Raji (cell line): ENCODE data around the gene SLC35B2.

Experiments
- POLR2A ChIP-seq: IDR thresholded peaks from 2 replicates; pipeline ENCODE4 v1.6.1; 2011; ENCODE audit warnings: low read depth, low read length, control low read depth; ENCODE audit not compliant: insufficient read depth

SLC35B2 gene

DNA sequence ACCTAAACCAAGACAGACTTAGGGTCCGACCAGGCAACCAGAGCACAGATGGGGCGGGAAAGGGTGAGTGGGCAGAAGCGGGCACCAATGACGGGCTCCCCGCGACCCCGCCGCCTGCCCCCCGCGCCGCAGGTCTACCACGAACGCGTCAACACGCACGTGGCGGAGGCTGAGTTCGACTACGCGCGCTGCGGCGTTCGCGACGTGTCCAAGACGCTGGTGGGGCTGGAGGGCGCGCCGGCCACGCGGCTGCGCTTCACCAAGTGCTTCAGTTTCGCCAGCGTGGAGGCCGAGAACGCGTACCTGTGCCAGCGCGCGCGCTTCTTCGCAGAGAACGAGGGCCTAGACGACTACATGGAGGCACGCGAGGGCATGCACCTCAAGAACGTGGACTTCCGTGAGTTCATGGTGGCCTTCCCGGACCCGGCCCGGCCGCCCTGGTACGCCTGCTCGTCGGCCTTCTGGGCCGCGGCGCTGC is 18.0 kb upstream of the SLC35B2 start:
- TF ChIP-seq POLR2A = no peak

DNA sequence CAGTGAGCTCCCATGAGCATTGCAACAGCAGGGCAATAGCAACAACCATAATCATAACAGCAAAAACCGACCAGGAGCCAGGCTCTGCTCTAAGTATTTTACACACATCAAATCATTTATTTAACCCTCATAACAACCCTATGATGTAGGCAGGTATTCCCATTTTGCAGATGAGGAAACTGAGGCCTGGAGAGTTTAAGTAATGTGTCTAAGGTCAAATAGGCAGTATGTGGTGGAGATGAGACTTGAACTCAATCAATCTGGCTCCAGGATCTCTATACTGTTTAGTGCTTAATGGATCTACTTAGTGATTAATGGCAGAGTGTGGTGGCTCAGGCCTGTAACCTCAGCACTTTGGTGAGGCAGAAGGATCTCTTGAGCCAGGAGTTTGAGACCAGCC is 16.3 kb upstream of the SLC35B2 start:
- no peak for TF ChIP-seq POLR2A

DNA sequence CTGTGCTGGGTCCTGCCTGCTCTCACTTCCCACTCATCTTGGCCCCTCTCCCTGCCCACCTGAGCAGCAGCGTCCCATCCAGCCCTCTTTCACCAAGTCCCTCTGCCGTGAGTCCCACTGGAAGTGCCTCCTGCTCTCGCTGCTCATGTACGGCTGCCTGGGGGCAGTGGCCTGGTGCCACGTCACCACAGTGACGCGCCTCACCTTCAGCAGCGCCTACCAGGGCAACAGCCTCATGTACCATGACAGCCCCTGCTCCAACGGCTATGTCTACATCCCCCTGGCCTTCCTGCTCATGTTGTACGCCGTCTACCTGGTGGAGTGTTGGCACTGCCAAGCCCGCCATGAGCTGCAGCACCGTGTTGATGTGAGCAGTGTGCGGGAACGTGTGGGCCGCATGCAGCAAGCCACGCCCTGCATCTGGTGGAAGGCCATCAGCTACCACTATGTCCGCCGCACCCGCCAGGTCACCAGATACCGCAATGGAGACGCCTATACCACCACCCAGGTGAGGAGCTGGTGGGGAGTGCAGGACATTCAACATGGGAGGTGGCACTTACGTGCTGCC is 15.8 kb upstream of the SLC35B2 start:
- no peak for TF ChIP-seq POLR2A

DNA sequence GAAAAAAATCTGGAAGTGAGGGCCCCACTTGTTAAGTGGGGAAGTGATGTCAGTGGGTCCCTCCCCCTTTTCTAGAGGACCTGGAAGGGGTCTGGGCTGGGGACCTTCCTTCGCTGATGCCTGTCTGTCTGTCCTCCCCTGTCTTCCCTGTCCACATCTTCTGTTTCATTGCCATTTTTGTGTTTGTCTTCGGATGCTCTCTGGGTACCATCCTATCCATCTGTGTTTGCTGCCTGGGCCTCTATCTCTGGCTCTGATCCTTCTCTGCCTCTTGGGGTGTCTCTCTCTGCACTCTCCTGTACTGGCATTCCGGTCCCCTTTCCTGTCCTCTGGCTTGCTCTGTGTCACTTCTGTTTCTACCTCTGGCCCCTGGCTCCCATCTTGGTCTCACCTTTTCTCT is 15.2 kb upstream of the SLC35B2 start:
- no peak for TF ChIP-seq POLR2A

DNA sequence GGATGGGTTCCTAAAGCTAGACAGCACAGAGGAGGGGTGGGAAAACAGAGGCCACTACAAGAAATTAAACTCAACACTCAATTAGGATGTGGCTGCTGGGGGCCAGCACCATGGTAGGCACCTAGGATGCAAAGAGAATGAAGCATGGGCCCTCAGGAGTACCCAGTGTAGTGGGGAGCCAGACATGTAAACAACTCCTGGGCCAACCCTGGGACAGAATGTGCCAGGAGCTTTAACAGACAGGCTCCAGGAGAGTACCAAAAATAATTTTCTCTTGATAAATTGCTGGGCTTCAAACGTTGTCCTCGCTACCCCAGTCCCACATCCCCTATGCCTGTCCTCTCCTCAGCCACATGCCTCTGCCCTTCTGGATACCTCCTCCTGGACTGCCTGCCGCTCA is 14.6 kb upstream of the SLC35B2 start:
- TF ChIP-seq POLR2A = no peak

DNA sequence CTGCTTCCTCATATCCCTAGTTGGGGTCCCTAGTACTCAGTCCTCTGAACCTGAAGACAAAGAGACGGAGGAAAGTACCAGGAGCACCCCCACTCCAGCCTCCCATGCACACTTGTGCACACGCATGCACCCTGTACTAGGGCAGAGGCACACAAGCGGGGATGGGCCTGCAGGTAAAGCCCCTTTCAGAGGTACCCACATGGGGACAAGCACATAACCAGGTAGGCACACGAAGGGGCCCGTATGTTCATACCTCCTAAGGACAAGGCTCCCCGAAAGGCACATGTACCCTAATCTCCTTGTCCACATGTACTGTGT is 14.0 kb upstream of the SLC35B2 start:
- no peak for TF ChIP-seq POLR2A

DNA sequence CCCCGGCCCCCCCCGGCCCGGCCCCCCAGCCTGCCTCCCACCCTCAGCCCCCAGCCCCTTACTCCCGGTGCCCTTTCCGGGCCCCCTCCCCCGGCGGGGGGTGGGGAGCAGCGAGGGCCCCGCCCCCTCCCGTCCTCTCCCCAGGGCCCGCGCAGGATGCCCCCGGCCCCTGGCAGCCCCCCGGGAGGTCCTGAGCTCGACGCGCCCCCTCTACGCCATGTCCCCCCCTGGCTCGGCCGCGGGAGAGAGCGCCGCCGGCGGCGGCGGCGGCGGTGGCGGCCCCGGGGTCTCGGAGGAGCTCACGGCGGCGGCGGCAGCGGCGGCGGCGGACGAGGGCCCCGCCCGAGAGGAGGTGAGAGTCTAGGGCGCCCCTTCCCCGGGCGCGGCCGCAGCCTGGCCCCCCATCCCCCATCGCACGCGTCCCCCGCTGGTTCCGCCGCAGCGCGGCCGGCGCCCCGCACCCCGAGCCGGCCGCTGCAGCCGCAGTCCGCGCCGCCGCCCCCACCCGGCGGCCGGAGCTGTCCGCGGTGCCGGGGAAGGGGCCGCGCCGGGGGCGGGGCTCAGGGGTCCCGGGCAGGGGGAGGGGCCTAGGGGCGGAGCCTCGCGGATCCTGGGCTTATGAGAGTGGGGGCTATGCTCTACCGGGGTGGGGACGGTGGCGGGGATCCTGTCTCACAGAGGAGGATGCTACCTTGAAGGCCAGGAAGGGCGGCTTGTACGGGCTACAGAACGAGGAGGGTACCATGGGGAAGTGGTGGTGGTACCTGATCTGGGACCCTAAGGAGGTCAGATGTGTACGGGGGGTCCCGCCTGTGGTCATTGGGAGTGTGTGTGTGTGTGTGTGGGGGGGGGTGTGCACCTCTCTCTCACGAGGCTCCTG is 13.4 kb upstream of the SLC35B2 start:
- TF ChIP-seq POLR2A = no peak

DNA sequence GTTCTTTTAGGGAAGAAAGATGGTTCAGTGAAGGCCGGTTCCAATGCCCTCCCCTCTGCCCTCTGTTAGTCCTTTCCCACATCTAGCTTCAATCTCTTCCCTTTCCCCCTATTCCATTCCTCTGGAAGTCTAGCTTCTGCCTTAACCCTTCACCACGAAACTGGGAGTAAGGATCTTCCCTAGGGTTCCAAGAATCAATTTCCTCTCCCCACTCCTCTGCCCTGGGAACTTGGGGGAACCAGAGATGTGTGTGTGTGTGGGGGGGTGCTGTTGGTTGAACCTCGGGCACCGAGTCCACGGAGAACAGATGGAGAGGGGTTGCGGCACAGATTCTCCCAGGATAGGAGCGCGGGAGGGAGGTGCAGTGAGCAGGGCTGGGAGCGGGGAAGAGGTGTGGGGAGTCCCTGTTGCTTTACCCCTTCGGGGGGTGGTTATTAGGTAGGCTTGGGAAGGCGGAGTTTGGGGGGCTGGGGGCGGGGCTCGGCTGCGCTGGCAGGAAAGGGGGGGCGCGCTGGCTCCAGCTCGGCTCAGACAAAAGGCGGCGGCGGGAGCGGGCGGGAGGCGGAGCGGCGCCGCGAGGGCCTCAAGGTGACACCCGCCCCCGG is 12.7 kb upstream of the SLC35B2 start, which contains the start of gene TMEM151B:
TMEM151B (plus strand) TSS at position 530 of the 605 bp plus-strand sequence. CDS start 293 bp downstream, outside the sequence.
- no peak for TF ChIP-seq POLR2A

DNA sequence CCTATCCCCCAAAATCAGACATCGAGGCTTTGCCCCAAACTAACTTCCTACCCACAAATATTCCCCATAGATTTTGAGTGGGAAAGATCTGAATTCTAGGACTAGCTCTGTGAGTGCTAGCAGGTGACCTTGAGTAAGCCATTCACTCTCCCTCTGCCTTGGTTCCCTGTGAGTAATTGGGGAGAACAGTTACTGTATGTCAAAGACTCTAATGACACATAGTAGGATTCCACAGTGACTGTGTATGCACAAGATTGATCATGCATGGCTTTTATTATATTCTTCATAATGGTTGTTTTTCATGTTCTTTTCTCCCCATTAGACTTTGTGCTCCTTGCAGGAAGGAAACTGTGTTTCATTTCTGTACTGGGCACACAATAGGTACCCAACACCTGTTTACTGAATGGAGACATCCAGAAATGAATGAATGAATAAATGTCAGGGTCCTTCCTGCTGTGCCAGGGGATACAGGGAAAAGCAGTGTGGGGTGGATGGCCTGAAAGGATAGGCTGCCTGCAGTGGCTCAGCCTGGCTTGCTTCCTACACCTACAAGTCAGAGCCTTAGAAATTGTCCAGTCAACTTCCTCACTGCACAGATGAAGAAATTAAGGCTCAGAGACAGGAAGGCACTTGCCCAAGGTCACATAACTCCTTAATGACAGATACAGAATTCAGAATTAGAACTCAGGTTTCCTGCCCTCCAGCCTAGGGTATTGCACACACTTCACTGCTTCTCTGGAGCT is 12.0 kb upstream of the SLC35B2 start:
- no peak for TF ChIP-seq POLR2A

DNA sequence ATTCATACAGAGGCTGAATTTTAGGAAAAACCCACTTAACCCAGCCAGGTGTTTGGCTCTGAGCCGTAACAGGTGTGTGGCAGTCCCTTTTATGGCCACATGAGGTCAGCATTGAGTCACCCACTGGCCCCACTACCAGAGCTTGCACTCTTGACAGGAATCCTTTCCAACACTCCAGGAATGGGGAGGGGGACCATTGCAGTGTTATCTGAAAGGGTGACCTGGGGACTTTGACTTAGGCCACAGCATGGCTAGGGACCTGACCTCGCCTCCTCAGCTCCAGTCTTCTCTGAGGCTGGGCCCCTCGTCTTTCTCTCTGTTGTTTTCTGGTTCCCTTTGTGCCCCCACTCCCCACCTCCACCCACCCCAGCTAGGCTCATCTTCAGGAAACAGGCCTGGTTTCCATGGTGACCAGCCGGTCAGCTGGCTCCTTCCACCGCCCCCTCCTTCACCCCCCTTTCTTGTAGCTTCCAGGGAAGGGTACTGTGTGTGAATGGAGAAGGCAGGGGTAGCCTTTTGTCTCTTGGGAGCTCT is 10.8 kb upstream of the SLC35B2 start:
- no peak for TF ChIP-seq POLR2A

DNA sequence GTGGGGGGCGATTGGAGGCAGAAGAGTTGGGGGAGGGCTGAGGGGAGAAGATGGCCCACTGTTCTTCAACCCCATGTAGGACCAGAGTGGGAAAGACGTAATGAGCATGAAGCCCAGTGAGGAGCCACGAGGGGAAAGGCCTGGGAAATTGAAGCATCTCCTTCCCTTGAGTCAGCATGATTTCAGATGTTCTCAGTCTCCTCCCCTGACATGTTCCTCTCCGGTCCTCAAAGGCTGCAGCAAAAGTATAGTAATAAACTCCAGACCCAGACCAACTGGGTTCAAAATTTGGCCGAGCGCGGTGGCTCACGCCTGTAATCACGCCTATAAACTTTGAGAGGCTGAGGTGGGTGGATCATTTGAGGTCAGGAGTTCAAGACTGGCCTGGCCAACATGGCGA is 9.9 kb upstream of the SLC35B2 start:
- TF ChIP-seq POLR2A = no peak

DNA sequence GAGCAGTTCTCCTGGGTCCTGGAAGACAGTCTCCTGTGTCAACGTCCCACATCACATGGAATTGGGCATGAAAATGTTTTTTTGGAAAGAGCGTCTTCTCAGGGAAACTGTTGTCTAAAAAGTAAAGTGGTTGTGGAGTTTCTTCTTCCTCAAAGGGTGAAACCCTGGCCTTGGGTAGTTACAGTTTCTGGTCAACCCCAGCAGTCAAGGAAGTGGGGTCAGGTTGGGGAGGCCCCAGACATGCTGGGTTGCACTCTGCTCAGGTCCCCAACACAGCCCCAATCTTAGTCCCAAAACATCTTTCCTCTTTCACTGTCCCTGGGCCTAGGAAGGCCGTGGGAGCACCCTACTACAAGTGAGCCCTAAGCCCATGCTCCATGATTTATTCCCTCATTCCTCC is 9.0 kb upstream of the SLC35B2 start:
- no peak for TF ChIP-seq POLR2A

DNA sequence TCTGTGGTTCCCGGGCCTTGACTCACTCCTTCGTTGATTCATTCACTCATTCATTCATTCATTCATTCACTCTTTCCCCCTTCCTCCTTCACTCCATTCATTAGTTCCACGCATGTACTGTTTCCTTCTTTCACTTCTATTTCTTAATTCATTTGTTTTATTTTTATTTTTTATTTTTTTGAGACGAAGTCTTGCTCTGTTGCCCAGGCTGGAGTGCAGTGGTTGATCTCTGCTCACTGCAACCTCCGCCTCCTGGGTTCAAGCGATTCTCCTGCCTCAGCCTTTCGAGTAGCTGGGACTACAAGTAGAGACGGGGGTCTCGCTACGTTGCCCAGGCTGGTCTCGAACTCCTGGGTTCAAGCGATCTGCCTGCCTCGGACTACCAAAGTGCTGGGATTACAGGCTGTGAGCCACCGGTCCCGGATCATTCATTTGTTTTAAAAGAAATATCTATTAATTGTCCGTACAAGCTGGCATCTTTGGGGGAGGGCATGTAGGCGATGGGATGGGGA is 8.4 kb upstream of the SLC35B2 start:
- no peak for TF ChIP-seq POLR2A

DNA sequence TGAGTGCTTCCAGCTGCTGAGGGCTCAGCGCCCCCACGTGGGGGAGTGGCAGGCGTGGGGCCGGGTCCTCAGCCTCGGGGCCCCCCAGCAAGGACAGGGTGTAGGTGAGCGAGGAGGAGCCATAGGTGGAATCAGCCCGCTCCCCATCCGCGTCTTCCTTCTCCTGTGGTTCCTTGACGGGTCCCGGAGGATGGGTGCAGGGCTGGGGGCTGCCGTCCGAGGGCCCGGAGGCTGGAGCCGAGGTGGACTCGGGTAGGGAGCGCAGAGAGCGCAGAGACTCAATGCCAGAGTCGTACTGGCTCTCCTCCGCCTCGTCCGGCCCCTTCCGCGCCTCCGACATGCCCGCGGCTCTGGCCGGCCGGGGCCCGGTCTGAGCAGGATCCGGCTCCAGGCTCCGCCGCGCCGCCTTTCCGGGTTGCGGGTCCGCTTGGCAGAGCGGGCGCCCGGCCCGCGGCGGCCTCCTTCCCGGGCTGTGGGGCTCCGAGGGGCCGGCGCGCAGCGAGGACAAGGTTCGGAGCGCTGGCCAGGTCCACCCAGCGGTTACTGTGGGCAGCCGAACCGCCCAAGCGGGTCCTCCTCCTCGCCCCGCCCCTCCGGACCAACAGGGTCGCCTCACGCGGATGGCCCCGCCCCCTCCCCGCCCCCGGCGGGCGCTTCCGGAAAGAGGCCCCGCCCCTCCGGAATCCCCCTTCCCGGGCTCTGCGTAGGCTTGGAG is 7.8 kb upstream of the SLC35B2 start, which contains the start of gene NFKBIE:
NFKBIE (minus strand) TSS at position 545 of the 715 bp plus-strand sequence; CDS start at position 340, 205 bp downstream.
- TF ChIP-seq POLR2A = peak; percentile 82
